Fibroblast of lung (primary cell): ENCODE results near the gene CRTAC1.

Experiments used
- EZH2 ChIP-seq: IDR thresholded peaks from 2 replicates; pipeline ENCODE4 v1.5.1; 2012; ENCODE audit warnings: low read length, control low read depth, mild to moderate bottlenecking; ENCODE audit errors: missing control alignments
- TF ChIP-seq, protein P1 (sequence below), 2 donors: IDR thresholded peaks in 1 of 2; conservative IDR thresholded peaks in 1 of 2; 1 replicate in 1 of 2; 2 replicates in 1 of 2; pipeline ENCODE4 v1.5.1; 2011 to 2012; ENCODE audit warnings: low read length in 2 of 2, control low read depth in 1 of 2, inconsistent platforms in 1 of 2, low read depth in 1 of 2, mild to moderate bottlenecking in 1 of 2

DNA sequence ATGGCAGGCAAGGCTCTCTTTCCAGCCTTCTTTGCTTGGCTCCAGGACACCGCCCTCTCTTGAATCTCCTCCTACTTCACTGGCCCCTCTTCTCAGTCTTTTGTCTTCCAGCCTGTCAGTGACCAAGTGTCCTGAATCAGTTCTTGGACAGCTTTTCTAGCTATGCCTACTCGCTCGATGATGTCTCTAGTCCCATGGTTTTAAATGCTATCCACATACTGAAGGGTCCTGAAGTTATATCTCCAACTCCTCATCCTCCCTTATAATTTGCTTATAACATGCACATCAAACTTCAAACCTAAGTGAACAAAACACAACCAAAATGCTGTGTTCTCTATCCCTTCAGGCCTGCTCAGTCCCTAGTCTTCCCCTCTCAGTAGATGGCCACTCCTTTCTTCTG, 185.7 kb downstream of the CRTAC1 start:
- TF ChIP-seq, protein P1, sequence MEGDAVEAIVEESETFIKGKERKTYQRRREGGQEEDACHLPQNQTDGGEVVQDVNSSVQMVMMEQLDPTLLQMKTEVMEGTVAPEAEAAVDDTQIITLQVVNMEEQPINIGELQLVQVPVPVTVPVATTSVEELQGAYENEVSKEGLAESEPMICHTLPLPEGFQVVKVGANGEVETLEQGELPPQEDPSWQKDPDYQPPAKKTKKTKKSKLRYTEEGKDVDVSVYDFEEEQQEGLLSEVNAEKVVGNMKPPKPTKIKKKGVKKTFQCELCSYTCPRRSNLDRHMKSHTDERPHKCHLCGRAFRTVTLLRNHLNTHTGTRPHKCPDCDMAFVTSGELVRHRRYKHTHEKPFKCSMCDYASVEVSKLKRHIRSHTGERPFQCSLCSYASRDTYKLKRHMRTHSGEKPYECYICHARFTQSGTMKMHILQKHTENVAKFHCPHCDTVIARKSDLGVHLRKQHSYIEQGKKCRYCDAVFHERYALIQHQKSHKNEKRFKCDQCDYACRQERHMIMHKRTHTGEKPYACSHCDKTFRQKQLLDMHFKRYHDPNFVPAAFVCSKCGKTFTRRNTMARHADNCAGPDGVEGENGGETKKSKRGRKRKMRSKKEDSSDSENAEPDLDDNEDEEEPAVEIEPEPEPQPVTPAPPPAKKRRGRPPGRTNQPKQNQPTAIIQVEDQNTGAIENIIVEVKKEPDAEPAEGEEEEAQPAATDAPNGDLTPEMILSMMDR (conservative IDR thresholded peaks at IDR 0.05 in 1 of 2, IDR thresholded peaks at IDR 0.05 in 1 of 2; ENCODE audit: low read depth in 1 of 2, low read length in 2 of 2) = no peak
- TF ChIP-seq EZH2 = no peak
